GM18519 (cell line): ENCODE measurements around the gene SERPINE2.

ENCODE experiments used
- ATAC-seq: cut with Tn5 transposase; IDR thresholded peaks from one replicate; pipeline ENCODE4 v1.9.1; 2021; ENCODE audit warnings: mild to moderate bottlenecking, moderate library complexity; ENCODE audit not compliant: unreplicated experiment, low FRiP score

The SERPINE2 gene

GRCh38 chr2:224055101-224055500, 16.0 kb upstream of the SERPINE2 start:
- ATAC-seq = no peak

- ATAC-seq = no peak
Measured at GRCh38 chr2:224046752-224047151, 7.7 kb upstream of the SERPINE2 start.

GRCh38 chr2:224042191-224042696, 3.2 kb upstream of the SERPINE2 start:
- ATAC-seq = no peak

GRCh38 chr2:224041554-224041953, 2.5 kb upstream of the SERPINE2 start:
- ATAC-seq = no peak

DNA sequence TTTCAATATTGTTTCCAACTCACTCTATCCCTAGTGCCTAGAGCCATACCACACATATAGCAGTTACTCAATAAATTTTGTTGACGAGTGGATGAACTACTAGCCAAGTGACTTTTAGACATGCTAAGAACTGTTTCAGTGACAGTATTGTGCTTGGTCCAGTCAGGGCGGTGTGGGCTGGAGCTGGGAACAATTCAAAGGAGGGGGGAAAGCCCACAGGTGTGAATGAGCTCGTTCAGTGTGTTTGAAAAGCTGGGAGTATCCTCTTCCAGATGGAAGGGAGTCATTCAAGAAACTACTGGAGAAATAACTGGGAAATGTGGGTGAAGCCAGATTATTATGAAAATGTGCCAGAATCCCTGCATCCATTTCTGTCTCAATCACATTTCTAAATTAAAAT, 1.7 kb upstream of the SERPINE2 start:
- no peak for ATAC-seq

- ATAC-seq = no peak
Measured at GRCh38 chr2:224039770-224040440, 819 bp upstream of the SERPINE2 start.

DNA sequence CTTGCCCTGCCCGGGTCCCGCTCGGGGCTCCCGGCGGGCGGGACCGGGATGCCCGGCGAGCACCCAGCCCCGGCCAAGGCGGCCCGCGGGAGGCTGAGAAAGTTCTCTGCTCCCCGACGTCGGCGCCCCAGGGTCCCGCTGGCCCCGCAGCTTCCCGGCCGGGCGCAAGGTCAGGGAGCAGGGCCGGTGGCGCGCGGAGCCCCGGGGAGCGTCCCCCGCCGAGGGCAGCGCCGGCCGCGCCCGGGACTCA, 331 bp downstream of the SERPINE2 start:
- ATAC-seq = peak; percentile 17

GRCh38 chr2:224038049-224038829, 847 bp downstream of the SERPINE2 start:
- peak; percentile 29 for ATAC-seq

DNA sequence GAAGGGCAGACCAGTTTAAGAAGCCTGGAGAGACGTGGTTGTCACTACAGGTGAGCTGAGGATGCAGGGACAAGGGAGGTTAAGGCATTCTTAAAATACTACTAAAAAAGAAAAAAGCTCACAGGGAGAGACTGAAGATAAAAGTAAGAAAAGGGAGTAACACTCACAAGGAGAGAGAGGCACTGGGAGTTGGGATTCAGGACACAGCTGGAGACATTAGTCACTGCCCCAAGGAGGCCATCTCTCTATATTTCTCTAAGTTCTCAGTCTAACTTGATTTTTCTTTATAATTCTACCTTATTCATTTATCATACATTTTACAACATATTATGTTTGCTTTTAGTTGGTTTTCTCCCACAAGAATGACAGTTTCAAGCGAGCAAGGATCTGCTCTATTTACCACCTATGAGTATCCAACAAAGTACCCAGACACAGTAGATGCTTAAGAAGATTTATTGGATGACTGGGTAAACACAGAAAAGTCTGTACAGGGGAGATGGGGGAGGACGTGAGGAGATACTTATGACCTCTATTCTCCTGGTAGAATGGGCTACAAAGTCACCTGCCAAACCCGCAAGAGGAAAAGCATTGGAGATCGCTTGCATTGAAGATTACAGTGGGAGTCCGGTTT, 2.2 kb downstream of the SERPINE2 start:
- no peak for ATAC-seq

DNA sequence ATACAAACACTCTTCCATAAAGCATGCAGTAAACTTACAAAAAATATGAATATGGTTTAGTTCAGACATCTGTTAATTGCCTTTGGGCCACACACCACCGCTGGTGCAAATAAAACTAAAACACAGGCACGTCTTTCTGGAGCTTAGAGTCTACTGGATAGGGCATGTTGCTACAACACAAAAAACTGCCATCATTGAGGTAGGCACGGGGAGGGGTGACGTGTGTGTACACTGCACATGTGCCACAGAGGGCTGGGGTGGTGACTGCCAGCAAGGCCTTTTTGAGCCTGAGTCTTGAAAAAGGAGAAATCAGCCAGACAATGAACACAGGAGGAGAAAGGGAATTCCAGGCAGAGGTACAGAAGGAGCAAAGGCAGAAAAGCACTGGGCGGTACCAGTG, 5.1 kb downstream of the SERPINE2 start:
- ATAC-seq = no peak

DNA sequence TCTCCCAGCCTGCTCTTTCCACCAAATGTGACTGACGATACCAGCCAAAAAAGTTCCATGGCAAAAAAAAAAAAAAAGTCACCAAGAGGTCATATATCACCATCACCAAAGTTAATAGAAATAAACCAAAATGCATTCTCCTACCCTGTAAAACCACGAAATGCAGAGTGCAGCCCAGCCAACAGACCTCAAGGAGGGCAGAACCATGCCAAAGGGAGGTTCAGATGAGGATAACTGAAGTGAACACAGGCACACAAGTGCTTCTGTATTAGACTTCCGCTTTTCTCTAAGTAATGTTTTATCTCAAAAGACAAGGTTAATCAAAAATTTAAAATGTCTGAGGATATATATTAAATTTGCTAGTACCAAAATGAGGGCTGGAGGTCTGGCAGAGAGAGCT, 5.5 kb downstream of the SERPINE2 start:
- no peak for ATAC-seq

DNA sequence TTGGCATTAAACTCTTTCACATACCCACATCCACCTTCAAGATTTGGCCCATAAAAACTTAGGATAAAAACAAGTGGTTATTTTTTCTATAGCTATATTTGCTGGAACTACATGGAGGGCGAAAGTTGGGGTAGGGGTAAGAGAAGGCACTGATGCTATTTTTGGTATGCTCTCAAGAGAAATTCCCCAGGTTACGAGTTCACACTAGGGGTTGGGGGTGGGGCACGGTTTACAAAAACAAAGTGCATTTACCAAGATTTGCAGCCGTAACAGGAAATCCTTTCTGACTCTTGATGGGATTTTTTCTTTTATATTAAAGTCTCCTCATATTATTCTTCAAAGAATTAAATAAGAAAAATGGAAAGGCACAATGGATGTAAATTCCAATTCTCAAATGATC, 6.8 kb downstream of the SERPINE2 start:
- no peak for ATAC-seq

GRCh38 chr2:224031358-224031970, 7.6 kb downstream of the SERPINE2 start:
- no peak for ATAC-seq

- ATAC-seq = no peak
Measured at GRCh38 chr2:224030786-224031185, 8.3 kb downstream of the SERPINE2 start.

GRCh38 chr2:224029876-224030275, 9.2 kb downstream of the SERPINE2 start:
- ATAC-seq = no peak

- ATAC-seq = no peak
Measured at GRCh38 chr2:224027931-224028330, 11.2 kb downstream of the SERPINE2 start.

- no peak for ATAC-seq
Measured at GRCh38 chr2:224027070-224027469, 12.0 kb downstream of the SERPINE2 start.

DNA sequence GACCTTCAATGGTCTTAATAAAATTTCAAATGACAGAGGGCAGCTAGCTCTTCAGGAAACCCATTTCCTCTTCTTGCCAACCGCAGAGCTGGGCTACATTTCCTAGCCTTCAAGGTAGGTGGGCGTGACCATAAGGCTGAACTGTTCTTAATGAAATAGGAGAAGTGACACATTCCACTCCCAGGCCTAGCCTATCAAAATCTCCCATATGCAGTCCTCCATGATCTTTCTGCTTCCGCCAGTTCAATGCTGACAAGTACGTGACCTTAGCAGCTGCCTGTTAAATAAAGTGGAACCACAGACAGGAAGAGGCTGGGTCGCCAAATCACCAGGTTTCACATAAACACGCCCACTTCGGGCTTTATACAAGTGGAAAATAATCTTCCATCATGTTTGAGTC, 13.2 kb downstream of the SERPINE2 start:
- peak; percentile 94 for ATAC-seq

- ATAC-seq = no peak
Measured at GRCh38 chr2:224024270-224024669, 14.8 kb downstream of the SERPINE2 start.

DNA sequence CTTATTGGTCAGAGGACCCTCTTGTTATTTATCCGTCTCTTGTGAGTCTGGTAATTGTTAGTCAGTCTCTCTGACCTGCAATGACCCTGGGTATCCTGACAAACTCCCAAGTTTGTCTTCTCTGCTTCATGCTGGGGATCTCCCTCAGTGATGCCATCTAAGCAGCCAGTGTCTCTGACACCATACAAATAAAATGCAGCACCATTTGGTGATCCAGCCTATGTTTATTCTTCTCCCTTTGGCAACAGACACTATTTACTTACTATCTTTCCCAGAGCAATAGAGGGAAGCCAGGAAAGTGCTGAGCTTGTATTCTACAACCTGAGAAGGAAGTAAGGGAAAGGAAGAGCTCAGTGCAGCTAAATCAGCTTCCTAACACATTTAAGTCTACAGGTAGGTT, 15.9 kb downstream of the SERPINE2 start:
- no peak for ATAC-seq

DNA sequence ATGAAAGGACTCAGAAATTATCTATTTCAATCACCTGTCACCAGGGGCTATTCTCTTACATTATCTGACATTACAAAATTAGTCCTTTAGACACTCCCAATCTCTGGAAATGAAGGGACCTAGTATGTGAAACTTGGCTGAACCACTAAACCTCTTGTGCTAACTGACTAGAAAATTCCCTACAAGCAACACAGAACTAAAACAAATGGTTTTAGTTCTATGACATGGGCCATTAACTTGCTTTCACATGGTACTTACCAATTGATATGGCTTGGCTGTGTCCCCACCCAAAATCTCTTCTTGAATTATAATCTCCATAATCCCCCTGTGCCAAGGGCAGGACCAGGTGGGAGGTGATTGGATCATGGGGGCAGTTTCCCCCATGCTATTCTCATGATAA, 16.6 kb downstream of the SERPINE2 start:
- ATAC-seq = no peak
